Measurements from ENCODE around the gene GRWD1.
A peak's percentile ranks its signal among the peaks of the same experiment; 100 is the strongest.

Gene GRWD1

GRCh38 chr19:48461651-48461981 is 15.8 kb downstream of the GRWD1 start:
- DNase-seq, result no peak

DNA sequence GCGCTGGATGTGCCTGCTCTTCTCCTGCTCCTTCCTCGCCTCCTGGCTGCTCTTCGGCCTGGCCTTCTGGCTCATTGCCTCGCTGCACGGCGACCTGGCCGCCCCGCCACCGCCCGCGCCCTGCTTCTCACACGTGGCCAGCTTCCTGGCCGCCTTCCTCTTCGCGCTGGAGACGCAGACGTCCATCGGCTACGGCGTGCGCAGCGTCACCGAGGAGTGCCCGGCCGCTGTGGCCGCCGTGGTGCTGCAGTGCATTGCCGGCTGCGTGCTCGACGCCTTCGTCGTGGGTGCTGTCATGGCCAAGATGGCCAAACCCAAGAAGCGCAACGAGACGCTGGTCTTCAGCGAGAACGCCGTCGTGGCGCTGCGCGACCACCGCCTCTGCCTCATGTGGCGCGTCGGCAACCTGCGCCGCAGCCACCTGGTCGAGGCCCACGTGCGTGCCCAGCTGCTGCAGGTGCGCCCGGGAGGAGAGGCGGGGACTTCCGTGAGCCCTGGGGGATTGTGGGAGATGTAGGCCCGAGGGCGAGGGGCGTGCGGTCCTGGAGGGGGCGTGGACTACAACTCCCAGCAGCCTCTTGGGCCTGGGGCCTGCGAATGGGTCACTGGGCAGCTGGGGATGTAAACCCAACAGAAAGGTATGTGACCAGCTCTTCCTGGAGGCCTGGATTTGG is 16.3 kb downstream of the GRWD1 start:
- DNase-seq, result no peak

DNA sequence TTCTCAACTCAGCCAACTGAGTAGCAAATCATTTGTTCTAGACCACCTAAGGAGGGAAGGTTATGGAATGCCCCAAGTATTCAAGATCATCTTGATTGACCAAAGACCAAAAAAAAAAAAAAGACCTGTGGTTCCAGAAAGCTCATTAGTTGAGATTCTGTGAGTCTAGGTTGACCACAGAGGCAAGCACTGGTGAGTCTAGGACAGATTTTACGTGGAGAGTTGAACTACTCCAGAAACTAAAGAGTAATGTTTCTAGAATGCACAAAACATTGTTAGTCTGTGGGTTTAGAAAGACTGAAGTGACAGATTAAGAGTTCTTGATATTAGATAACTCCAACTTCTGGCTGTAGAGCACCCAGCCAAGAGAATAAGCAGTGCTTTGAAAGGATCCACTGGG is 19.4 kb downstream of the GRWD1 start:
- DNase-seq, result no peak

- DNase-seq, result no peak
These were observed 21.0 kb downstream of the GRWD1 start for GRCh38 chr19:48466561-48467325.

GRCh38 chr19:48468772-48469288 is 23.0 kb downstream of the GRWD1 start:
- DNase-seq, result peak; percentile 100

DNA sequence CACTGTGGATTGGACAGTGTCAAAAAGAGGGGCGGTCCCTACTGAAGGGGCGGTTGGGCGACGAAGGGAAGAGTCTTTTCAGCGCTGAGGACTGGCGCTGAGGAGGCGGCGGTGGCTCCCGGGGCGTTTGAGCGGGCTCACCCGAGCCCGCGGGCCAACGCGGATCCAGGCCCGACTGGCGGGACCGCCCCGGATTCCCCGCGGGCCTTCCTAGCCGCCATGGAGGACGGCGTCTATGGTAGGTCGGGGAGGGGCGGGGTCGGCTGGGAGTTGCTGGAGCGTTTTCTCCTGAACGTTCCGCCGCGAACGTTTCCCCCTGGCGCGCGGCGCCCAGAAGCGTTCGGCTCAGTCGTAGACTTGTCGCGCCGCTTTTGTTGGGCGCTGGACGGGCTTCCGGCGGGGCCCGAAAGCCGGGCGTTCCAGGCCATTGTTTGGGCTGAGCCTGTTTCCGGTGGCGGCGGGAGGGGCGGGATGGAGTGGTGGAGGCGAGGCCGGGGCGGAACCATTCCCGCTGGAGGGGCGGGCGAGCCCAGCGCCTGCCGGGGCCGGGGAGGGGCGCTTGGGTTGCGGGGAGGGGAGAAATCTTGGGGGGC is 23.6 kb downstream of the GRWD1 start, which contains the start of gene CYTH2:
Gene CYTH2 (plus strand): TSS at position 81 of the 593 bp plus-strand sequence. CDS start 139 bp downstream, at position 220.
- DNase-seq, result peak; percentile 78

DNA sequence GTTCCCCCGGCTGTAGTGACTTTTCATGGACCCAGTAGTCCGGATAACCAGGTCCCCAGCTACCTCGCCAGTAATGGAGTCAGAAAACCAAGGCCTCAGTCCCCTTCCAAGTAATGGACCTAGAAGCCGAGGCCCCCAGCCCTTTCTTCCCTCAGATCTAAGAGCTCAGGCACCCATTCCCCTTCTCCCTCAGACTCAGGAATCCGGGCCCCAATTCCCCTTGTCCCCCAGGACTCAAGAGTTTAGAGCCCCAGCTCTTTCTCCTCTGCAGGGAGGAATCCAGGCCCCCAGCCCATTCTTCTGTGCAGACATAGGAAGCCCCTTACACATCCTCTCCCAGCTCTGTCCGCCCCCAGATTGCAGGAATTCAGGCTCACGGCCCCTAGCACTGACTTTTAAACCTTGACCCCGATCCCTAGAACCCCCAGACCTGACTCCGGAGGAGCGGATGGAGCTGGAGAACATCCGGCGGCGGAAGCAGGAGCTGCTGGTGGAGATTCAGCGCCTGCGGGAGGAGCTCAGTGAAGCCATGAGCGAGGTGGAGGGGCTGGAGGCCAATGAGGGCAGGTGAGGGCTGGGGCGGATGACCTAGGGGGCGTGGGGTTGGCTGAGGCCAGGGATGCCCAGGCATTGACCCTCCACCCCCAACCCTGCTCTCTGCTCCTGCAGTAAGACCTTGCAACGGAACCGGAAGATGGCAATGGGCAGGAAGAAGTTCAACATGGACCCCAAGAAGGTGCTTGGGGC is 24.3 kb downstream of the GRWD1 start:
- no peak for DNase-seq

- DNase-seq, result no peak
These were observed 25.1 kb downstream of the GRWD1 start for GRCh38 chr19:48470856-48471255.

GRCh38 chr19:48471836-48472235 is 26.1 kb downstream of the GRWD1 start:
- DNase-seq, result no peak

- no peak for DNase-seq
These were observed 27.6 kb downstream of the GRWD1 start for GRCh38 chr19:48473161-48473966.

DNA sequence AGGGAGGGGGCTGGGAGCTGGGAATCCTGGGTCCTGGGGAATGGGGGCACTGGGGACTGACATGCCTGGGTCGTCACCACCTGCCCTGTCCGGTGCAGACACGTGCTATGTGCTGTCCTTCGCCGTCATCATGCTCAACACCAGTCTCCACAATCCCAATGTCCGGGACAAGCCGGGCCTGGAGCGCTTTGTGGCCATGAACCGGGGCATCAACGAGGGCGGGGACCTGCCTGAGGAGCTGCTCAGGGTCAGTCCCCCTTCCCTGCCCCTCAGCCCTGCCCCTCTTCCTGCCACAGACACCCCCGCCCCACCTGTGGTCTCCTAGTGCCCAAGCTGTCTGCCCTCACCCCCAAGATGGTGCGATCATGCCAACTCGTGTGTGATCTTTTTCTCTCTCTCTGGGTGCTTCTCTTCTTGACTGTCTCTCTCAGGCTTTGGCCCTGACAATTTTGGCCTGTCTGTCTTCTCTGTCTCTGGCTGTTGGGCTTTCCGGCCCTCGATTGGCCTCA is 28.4 kb downstream of the GRWD1 start:
- no peak for DNase-seq

- no peak for DNase-seq
These were observed 29.7 kb downstream of the GRWD1 start for GRCh38 chr19:48475369-48476068.

- no peak for DNase-seq
These were observed 30.4 kb downstream of the GRWD1 start for GRCh38 chr19:48476176-48476575.

DNA sequence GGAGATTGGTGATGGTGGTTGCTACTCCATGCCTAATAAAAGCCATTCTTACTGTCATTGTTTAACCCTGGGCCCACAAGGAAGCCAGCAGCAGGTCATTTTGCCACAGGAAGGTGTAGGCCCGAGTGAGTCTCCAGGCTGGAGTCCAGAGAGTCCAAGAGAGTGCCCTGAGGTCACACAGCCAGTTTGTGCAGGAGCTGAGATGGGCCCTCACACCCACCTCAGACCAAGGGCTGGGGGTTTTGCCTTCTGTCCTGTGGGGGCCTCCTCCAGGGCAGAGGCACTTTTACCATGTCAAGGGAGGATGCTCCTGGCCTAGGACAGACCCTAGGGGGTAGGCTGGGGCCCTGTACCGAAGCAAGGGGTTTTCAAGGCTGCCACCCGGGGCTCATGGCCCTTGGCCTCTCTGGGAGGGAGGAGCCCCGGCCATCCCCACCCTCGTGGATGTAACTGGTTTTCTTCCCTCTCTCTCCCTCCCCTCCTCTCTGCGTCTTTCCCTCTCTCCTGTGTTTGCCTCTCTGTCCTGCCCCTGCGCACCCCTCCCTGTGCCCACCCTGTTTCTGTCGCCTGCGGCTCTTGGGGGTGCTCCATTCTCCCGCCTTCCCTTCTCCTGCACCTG is 31.4 kb downstream of the GRWD1 start:
- DNase-seq, result no peak

DNA sequence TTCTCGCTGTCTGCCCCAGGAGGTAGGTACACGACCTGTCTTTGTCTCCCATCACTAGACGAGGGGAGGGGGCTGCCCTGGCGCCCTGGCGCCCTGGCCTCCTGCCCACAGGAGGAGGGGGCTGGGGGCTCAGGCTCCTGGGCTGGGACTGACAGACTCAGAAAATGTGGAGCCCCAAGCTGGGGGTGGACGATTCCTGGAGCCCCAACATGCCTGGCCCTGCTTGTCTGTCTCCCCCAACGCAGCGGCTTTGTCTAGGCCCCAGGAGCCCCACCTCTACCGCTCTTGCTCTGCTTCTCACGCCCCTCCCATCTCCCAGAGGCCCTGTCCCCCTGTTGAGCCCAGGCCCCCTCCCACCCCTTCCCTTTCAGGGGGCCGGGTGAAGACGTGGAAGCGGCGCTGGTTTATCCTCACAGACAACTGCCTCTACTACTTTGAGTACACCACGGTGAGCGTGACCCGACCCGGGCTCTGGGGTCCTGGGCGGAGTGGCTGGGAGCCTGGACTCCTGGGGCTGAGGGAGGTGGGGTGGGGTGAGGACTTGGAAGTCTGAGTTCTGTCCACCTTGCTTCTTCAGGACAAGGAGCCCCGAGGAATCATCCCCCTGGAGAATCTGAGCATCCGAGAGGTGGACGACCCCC is 32.0 kb downstream of the GRWD1 start:
- DNase-seq, result no peak

DNA sequence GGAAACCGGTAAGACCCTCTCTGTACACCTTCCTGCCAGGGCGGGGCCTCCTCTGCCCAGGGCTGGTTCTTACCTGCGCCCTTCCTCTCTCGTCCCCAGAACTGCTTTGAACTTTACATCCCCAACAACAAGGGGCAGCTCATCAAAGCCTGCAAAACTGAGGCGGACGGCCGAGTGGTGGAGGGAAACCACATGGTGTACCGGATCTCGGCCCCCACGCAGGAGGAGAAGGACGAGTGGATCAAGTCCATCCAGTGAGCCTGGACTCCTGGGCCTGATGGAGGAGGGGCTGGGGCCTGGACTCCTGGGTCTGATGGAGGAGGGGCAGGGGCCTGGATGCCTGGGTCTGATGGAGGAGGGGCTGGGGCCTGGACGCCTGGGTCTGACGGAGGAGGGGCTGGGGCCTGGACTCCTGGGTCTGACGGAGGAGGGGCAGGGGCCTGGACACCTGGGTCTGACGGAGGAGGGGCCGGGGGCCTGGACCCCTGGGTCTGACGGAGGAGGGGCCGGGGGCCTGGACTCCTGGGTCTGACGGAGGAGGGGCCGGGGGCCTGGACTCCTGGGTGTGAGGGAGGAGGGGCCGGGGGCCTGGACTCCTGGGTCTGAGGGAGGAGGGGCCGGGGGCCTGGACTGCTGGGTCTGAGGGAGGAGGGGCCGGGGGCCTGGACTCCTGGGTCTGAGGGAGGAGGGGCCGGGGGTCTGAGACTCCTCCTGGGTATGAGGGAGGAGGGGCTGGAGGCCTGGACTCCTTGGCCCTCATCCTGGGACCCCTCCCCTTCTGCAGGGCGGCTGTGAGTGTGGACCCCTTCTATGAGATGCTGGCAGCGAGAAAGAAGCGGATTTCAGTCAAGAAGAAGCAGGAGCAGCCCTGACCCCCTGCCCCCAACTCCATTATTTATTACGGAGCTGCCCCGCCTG is 32.8 kb downstream of the GRWD1 start:
- DNase-seq, result no peak

- no peak for DNase-seq
These were observed 33.9 kb downstream of the GRWD1 start for GRCh38 chr19:48479686-48480085.

- DNase-seq, result peak; percentile 51
These were observed 34.4 kb downstream of the GRWD1 start for GRCh38 chr19:48480183-48480557.
